Embryonic facial prominence (tissue), 1 donor: Measurements from ENCODE around the gene DCLK2.

ENCODE experiments used
- DNase-seq: peaks from one replicate; pipeline ENCODE4 v3.0.0-alpha.2; 2016; ENCODE audit errors: extremely low spot score

Gene DCLK2

DNA sequence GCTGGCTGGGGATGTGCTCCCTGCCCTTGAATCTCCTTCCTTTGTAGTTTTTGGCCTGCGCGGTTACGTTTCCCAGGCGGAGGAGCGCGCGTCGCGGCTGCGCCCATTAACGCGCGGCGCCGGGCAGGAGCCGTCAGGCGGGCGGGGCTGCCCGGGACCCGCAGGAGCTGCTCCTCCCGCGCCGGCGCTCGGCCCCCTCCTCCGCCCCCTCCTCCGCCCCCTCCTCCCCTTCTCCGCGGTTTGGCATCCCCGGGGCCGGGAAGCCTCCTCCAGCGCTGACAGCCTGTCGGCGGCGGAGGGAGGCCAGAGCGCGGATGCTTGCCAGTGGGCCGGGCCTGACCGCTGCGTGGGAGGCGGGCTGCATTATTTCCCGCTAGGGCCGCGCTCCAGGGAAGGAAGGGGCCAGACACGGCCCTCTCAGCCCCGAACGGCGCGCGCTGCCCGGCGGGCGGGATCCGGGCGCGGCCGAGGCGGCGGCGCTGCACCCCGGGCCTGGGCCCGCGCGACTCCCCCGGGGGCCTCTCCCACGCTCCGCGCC lies at the start of gene DCLK2:
DCLK2 (plus strand) TSS at position 405 of the 538 bp plus-strand sequence. CDS start 583 bp downstream, outside the sequence.
- peak; percentile 72 for DNase-seq

DNA sequence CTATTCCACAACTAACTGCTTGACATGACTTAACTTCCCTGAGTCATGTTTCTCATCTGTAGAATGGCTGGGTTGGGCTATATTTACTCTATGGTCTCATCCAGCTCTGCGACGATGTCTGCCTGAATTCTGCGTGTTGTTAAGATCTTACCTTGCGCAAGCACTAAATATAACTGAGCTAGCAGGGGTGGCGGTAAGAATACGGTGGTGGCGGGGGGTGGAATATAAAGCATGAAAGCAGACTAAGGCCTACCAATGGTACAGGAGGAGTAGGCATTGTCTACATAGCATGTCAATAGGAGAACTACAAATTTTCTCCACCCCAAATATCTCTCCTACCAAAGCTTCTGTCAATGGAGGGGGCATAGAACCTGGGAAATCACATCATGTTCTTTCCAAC lies 45.7 kb upstream of the DCLK2 start:
- no peak for DNase-seq

DNA sequence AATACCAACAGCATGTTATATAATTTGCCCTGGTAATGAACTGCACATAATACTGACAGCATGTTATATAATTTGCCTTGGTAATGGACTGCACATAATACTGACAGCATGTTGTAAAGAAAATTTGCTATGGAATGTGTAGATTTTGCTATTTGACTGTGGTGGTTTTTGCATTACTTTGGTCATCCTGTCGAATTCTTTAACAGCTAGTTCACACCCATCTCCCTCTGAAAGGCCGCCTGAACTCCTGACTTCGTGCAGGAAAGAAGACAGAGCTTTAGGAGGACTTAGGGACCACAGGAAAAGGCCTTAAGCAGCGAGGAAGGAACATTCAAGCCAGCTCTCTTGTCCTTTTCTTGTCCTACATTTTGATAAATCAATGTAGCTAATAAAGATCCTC lies 45.2 kb upstream of the DCLK2 start:
- DNase-seq = no peak

DNA sequence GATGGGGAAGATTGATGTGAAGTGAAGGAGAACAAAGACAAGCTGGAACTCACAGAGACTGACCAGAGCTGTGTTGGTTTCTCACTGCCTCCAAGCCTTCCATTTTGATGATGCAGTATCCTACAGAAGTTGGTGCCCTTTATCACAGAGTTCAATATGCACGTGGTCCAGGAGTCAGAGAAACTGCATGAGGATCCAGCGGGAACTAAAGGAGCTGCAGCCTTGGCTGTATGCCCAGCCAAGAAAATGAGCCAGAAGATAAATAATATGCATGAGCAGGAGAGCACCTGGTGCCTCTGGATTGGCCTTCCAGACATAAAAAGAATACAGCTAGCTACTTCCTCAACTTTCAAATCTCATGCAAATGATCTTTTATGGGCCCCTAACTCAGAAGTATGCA lies 44.3 kb upstream of the DCLK2 start:
- DNase-seq = no peak

DNA sequence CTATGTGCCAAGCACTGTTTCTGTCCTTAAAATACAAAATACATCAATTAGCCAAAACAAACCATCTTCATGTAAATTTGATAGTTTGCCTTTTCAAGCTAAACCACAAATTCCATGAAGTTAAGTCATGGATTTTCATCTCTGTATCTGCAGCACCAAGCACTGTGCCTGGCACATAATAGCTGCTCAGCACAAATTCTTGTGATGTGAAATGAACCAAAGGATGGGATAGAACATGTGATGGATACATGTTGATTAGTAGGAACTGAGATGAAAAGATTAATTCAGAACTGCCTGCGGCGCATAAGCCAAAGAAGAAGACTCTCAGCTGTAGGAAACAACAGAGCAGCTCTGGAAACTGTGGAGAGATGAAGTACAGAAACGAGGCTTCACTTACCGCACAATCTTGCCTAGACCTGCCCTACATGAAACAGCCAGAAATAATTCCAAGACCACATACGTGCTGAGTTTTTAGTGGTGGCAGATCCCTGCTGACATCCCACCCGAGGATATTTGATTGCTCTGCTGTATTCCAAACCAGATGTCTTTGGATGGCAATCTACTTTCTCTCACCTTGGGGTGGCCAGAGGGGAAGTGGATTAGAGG lies 40.9 kb upstream of the DCLK2 start:
- no peak for DNase-seq

DNA sequence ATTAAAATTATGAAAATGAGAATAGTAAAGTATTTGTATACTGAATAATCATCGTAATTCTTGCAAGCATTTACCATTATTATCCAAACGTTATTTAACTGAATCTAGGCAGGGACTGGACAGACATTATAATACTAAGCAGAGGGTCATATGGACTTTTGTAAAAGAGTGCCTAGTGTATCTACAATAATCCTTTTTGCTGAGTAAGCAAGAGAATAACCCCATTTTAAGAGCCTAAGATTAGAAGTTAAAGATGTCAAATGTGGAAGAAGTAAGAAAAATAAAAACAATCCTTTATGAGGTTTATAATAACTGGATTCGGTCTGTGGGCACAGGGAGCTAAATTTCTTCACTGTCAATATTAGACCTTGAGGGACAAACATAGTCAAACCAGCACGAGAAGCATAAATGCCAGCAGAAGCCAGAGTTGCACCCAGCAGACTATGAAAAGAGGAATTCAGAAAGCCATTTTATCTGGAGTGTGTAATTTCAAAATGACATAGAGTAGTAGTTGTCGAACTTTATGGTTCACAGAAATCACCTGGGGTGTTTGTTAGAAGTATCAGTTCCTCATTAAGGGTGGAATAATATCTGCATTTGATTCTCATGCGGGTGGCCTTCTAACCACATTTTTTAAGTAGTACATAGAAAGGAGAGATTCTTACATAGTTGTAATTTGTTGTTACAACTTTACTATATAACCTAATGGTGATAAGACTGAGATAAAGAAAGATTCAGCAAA lies 39.7 kb upstream of the DCLK2 start:
- no peak for DNase-seq

DNA sequence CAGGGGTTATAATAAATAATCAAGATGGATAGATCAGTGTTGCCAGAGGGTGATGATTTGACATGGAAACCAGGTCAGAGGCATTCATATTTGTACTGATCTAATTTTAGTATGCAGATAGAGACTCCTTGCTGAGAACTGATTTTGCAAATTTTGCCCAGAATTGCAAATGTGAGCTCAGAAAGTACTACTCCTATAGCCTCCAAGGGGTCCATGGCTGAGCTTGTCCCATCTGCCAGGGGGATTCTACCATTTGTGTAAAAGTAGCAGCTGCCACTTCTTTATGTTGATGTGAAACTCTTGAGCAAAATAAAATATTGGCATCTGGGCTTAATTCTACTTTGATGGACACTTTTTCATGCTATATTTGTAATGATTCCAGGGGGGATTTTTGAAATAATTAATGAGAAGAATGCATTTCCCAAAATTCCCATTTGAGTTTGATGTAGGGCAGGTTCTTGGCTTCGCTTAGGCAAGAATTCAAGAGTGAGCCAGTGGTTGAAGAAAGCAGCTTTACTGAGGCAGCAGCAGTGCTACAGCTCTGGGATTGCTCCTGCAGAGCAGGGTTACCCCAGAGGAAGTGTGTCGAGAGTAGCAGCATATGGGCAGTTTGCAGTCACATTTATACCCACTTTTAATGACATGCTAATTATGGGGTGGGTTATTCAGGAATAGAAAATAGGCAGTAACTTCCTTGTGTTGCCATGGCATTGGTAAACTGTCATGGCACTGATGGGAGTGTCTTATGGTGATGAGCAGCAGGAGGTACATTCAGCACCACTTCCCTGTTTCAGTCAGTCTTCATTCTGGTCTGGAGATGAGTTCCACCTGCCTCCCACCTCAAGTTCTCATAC lies 38.7 kb upstream of the DCLK2 start:
- DNase-seq = no peak

DNA sequence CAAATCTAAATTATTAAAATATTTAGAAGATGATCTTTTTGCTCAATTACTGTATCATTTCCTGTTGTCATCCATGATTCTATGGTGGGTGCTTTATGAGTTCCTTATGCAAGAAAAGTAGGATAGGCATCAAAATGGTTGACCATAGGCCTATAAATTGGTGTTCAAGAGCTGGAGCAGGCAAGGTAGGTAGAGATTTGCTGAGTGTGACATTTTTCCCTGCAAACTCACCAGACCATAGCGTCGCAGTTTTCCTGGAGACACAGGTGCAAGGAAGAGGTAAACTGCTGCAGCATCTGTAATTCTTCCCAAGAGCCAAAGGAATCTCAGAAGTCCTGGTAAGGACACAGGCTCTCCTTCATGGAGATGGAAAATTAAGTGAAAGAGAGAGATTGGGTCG lies 33.7 kb upstream of the DCLK2 start:
- DNase-seq = no peak

DNA sequence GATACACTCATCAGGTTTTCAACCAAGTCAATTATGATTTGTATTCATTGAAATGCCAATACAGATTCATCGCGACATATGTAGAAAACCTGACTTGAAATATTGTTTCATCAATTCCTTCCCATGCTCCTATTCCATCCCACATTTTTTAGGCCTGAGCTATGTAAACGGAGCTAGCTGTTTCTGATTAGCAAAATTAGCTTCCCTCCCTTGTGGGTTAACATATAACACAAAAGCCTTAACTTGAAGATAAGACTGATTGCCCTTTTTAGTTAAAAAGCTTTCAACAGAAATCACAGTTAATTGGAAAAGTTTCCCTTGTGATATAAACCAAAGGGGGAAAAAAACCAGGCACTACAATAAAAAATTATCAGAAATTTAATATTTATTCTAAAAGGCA lies 32.8 kb upstream of the DCLK2 start:
- DNase-seq = no peak

DNA sequence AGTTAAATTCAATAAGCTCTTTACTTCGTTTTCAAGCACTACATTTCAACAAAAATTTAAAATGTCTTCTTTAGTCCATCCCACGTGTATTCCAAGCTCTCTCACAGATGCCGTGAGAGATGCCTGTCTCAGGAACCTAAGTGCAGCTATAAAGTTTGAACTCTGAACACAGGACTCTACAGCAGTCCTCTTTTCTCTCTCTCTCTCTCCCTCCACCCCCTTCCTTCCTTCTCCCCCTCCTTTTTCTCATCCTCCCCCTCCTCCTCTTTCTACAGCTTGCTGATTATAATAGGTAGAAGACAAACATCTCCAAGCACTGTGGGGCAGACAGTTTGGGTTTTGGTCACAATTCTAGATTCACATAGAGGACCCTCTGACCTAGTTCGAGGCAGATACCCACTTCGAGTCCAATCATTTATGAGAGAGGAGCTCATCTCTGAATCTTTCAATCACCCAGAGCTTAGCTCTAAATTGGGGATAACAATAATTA lies 31.5 kb upstream of the DCLK2 start:
- DNase-seq = no peak

DNA sequence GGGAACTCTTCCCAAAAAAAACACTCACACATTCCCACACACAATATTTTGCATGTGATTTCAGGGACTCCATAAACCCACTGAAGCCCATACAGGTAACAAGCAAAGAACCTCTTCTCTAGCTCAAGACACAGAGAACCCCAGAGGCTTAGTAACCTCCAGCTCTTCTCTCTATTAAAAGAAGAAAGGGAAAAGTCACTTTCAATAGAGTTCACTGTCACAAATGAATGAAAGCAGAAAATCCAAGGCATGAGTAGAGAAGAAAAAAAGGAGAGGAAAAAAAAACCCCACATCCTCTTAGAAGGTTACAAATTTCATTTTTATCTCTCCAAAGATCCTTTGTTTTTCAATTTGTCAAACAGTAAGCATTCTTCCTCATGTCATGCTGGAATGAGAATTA lies 30.7 kb upstream of the DCLK2 start:
- no peak for DNase-seq

DNA sequence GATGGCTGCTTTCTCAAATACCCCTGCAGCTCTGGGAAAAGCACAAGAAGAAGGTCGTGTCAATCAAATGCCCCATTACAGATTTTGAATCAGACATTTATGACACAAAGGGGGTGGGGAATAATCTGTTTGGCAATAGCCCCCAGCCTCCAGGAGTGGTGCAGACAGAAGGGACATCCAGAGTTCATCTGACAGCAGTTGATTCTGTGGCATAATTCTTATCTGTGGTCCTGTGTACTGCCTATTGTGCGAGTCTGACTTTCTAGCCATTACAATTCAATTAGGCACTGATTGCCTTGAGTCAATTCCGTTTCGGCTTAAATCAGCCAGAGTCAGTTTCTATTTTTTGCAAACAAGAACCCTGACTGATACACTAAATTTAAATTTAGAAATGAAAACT lies 28.6 kb upstream of the DCLK2 start:
- no peak for DNase-seq

DNA sequence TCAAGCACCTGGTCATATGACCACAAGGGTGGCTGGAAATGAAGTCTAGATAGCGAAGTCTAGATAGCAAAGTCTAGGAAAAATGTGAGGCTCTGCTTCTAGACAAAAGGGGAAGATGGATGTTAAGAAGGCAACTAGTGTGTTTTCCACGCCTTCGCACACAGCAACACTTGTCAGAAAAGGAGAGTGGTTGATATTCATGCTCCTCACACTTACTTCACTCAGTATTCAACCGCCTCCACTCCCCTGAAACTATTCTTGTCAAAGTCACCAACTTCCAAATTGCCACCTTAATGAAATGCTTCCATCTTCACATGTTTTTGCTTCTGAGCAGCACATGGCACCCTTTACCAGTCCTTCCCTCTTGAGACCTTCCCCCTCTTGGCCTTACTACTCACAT lies 27.7 kb upstream of the DCLK2 start:
- no peak for DNase-seq

DNA sequence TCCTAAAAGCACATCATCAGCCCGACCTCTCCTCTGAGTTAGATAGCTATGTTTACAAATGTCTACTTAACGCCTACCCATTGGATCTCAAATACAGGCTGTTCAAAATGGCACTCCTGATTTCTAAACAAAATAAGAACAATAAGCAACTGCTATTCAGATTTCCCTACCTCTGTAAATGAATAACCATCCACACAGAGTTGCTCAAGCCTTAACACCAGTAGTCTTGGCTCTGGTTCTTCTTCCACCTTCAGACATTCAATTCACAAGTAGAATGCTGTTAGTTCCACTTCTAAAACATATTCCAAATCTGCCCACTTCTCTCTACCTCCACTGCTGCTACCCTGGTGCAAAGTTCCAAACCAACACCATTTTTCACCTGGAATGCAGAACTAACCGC lies 27.1 kb upstream of the DCLK2 start:
- DNase-seq = no peak

DNA sequence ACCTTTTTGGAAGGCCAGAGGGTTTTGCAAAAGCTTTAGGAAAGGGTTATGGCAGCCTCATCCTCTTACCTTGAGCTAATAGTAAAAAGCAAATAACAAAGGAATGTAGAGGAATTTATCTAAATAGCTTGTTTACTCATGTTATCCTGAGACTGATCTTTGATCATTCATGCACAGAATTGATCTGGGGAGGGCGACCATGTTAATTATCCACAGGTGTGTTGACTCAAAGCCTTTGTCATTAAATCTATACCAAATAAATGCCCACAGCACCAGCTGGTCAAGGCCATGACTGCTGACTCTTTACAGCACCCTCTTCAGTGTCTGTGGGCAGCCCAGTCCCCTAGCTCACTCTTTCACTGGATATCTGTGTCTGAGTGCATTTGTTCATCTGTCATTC lies 22.8 kb upstream of the DCLK2 start:
- no peak for DNase-seq

DNA sequence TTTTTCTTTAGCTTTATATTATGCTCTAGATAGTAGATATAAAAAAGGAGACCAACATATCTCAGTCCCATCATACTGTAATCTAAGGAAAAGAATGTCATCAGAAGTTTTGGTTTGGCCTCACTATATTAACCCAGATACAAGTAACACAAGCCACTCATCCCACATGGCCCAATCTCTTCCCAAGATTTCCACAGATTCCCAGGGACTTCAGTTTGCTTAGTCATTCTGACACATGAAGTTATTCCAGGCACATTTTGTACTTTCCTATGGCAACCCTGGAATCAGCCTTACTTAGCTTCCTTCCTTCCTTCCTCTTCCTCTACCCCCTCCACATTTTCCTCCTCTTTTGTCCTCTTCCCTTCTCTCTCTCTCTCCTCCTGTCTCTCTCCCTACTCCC lies 21.7 kb upstream of the DCLK2 start:
- DNase-seq = no peak

DNA sequence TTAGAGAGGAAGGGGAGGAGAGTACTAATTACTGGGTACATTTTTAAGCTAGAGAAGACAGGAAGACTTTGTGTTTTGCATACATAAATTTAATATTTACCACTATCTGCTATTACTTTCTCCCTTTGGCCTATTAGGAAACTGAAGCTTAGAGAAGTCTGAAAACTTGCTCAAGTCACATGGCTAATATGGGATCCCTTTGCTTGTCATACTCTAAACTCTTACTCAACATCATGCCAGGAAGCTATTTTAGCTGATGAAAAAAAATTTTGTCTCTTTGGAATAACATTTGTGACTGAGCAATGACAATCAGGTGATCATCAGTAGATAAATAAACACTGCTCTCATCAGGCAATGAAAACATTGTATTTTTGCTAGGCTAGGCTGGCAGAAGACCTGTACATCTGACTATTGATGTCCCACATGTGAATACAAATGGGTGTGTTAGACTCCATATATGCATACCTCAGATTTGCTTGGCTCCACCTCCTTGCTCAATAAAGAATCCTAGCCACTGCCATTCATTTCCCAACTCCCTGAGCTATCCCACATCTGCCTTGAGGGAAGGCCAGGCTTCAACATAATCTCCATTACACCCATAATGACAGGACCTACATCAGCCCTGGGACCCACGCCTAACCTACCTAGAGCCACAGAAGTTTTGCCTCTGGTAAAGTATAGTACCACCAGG lies 17.0 kb upstream of the DCLK2 start:
- DNase-seq = no peak

DNA sequence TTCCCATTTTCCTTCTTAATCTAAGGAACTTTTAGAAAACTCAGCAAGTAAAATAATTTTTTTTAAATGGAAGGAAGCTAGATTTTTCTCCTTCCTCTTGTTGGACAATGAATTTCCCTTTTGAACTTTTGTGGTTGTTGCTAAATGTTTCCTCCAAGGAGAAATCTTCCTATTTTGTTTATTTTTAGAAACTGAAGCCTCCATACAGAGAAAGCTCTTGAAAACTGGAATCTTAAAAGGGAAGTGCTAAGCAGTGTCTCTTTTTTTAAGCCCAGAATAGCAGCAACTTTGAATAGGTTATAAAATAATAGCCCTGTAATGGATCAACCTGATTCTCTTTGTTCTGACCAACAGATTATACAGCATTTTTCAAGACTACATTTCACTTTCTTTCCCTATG lies 15.1 kb upstream of the DCLK2 start:
- DNase-seq = no peak

DNA sequence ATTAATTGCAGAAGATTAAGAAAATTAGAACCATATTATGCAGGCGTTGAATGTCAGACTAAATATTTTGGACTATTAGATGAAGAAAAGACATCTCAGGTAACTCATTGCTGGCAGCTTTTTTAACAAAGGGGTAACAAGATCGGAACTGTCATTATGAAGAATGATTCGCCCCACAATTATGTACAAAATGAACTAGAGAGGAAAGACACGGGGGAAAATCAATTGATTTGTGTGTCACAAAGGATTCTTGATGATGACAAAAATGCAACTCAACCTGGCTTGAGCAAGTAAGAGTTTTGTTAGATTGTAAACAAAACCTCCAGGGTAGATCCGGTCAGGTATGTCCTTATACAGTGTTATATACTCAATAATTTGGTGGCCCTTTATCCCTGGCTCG lies 12.5 kb upstream of the DCLK2 start:
- no peak for DNase-seq

DNA sequence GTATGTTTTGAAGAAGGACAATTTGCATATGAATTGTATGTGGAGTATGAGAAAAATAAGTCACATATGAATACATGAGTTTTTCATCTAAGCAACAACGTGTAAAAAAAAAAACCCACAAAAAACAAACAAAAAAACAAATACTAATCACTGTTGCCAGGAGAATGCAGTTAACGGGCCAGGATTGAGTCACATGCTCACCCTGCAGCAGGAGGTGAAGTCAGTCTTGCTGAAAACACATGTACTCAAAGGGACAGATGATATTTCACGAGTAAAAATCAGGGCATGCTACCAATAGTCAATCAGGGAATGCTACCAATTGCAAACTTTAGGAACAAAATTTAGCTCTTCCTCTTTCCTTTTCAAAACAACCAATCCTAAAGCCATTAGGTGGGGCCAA lies 10.4 kb upstream of the DCLK2 start:
- DNase-seq = no peak

DNA sequence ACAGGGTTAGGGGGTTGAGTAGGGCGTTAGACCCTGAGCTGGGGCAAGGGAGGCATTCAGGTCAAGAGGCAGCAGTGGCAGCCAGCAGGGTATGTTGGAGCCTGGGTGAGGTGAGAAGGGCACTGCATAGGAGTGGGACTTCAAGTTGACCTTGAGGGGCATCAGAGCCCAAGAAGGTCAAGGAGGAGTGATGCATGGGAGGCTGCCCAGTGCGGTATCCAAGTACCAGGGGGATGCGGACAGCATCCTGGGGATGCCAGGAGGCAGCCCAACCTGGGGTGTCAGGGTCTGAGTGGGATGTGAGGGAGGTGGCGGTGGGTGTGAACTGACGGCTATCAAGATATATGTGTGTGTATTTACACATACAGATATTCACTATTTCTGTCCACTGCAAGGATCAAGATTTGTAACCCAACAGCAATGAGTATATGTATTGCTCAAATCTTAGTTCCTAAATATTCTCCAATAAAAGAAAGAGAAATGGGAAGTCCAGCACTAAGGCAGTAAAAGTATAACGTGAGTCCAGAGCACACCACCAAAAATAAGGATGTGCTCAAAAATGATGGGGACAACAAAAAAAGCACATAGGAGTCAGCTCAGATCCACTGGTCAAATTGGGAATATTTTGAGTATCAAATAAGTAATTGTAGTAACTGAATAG lies 9.8 kb upstream of the DCLK2 start:
- no peak for DNase-seq
